Measurements from ENCODE around the gene SUSD6.

Gene SUSD6

DNA sequence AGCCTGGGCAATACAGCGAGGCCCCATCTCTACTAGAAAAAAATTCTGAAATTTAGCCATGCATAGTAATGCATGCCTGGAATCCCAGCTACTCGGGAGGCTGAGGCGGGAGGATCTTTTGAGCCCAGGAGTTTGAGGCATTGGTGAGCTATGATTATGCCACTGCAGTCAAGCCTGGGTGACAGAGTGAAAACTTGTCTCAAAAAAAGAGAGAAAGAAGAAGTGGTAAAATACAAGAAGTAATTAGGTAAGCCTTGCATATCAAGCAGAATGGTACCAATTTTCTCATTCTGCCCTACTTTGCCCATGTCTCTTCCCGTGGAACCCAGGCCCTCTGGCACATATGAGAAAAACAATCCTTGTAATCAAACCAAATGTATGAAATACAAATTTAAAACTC, 70.7 kb downstream of the SUSD6 start:
- Histone ChIP-seq H3K4me1 (ENCODE audit: insufficient read depth, insufficient read length) (no peaks in the 10 kb centered on the region), H3K9me3 (ENCODE audit: insufficient read depth, low read length) (no peaks in the 10 kb centered on the region), H3K36me3 (ENCODE audit: insufficient read depth, insufficient read length, low read length) (no peaks in the 10 kb centered on the region), H3K27me3 (ENCODE audit: insufficient read depth, insufficient read length) (no peaks in the 10 kb centered on the region), H3K9ac (ENCODE audit: insufficient read length, low read depth) (no peak overlapping the region), H3K4me3 (ENCODE audit: insufficient read length, low read depth) (no peak overlapping the region)
- TF ChIP-seq YY1 (IDR thresholded peaks at IDR 0.05; ENCODE audit: insufficient read depth, insufficient read length) (no peak), ZNF274 (IDR thresholded peaks at IDR 0.05; ENCODE audit: low read depth, low read length) (no peak), SUZ12 (IDR thresholded peaks at IDR 0.05; ENCODE audit: extremely low read depth, insufficient read depth, insufficient read length) (no peak)
- DNase-seq (ENCODE audit: low read depth, low spot score) = no peak

DNA sequence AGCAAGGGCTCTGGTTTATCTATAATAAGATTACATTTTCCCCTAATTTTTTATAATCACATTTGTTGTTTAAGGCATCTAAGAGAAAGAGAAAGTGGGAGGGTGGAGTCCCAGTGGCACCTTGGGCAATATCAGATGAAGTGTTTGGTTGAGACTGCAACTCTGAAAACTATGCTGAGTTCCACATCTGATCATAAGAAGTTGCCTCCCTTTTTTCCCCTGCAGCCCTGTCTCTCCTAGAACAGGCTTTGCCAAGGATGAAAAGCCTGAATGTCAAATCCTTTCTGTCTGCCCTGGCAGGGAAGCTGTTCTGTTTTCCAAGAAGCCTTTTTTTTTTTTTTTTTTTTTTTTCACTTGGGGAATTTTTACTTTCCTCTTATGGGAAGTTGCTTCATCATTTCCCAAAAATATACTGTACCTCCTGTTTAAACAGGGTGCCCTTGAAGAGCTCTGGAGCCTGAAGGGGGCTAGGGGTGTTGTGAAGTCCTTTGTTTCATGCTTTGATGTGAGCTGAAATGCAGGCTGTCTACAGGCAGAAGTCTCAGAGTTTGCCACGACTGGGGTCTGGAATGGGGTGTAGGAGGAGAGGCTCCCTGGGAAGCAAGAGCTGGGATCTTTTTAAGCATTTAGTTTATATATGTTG, 71.3 kb downstream of the SUSD6 start:
- Histone ChIP-seq H3K4me1 (ENCODE audit: insufficient read depth, insufficient read length) (no peaks in the 10 kb centered on the region), H3K27me3 (ENCODE audit: insufficient read depth, insufficient read length) (no peaks in the 10 kb centered on the region), H3K4me3 (ENCODE audit: insufficient read length, low read depth) (no peak overlapping the region), H3K9me3 (ENCODE audit: insufficient read depth, low read length) (no peaks in the 10 kb centered on the region), H3K9ac (ENCODE audit: insufficient read length, low read depth) (no peak overlapping the region), H3K36me3 (ENCODE audit: insufficient read depth, insufficient read length, low read length) (no peaks in the 10 kb centered on the region)
- no peak for DNase-seq (ENCODE audit: low read depth, low spot score)
- TF ChIP-seq ZNF274 (IDR thresholded peaks at IDR 0.05; ENCODE audit: low read depth, low read length) = no peak
- TF ChIP-seq SUZ12 (IDR thresholded peaks at IDR 0.05; ENCODE audit: extremely low read depth, insufficient read depth, insufficient read length) = no peak
- no peak for TF ChIP-seq YY1 (IDR thresholded peaks at IDR 0.05; ENCODE audit: insufficient read depth, insufficient read length)

DNA sequence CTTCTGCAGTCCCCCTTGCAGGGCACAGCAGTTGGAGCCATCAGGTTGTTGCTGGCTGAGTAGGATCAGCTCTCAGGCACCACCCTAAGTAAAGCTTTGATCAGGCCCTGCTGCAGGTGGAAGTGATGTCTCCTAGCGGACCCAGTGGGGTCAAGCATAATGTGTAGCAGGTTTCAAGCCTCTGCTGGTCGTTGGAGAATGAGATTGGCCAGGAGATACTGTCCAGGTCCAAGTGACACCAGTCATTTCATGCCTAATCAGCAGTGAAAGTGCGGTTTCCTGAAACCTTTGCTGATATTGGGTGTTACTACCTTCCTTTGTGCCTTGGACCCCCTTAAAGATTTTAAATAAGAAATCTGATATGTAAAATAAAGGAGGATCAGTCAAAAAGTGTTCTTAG, 72.6 kb downstream of the SUSD6 start:
- no peaks in the 10 kb centered on the region for H3K36me3 ChIP-seq (ENCODE audit: insufficient read depth, insufficient read length, low read length)
- no peaks in the 10 kb centered on the region for H3K9me3 ChIP-seq (ENCODE audit: insufficient read depth, low read length)
- H3K4me1 ChIP-seq (ENCODE audit: insufficient read depth, insufficient read length) = no peaks in the 10 kb centered on the region
- DNase-seq (ENCODE audit: low read depth, low spot score) = no peak
- no peak overlapping the region for H3K4me3 ChIP-seq (ENCODE audit: insufficient read length, low read depth)
- TF ChIP-seq SUZ12 (IDR thresholded peaks at IDR 0.05; ENCODE audit: extremely low read depth, insufficient read depth, insufficient read length) (no peak), YY1 (IDR thresholded peaks at IDR 0.05; ENCODE audit: insufficient read depth, insufficient read length) (no peak), ZNF274 (IDR thresholded peaks at IDR 0.05; ENCODE audit: low read depth, low read length) (no peak)
- H3K27me3 ChIP-seq (ENCODE audit: insufficient read depth, insufficient read length) = no peaks in the 10 kb centered on the region
- no peak overlapping the region for H3K9ac ChIP-seq (ENCODE audit: insufficient read length, low read depth)

DNA sequence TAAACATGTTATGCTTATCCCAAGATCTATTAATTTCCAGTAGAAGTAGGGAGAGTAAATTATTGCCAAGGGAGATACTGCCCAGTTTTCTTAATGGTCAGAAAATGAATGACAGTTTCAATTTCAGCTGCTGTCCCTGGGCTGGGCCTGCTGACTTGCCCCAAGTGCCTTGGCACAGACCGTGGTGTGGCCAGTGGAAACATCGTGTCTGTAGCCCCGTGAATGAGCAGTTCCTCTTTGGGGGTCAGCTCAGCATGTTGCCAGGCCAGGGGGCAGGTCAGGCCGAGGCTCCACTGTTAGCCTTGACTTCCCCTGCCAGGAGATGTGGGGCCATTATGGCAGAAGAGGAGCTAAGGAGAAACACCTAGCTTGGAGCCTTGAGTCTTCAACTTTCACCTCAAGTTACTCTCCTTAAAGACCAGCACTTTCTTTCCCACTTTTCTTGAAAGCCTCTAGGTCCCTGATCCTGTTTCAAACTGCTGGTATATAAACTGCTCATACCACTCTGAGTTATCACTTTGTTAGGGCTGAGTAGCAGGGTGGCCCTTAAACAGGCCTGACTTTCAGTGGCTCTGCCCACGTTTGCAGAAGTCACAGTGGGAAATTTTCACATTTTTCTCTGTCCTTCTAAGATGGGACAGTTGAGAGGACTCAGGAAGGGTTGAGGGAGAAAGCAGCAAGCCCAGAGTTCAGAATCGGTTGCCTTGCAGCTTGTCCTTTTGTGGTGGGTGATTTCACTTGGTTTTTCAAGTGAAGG, 73.2 kb downstream of the SUSD6 start:
- H3K27me3 ChIP-seq (ENCODE audit: insufficient read depth, insufficient read length) = no peaks in the 10 kb centered on the region
- H3K36me3 ChIP-seq (ENCODE audit: insufficient read depth, insufficient read length, low read length) = no peaks in the 10 kb centered on the region
- no peaks in the 10 kb centered on the region for H3K9me3 ChIP-seq (ENCODE audit: insufficient read depth, low read length)
- H3K9ac ChIP-seq (ENCODE audit: insufficient read length, low read depth) = no peak overlapping the region
- TF ChIP-seq YY1 (IDR thresholded peaks at IDR 0.05; ENCODE audit: insufficient read depth, insufficient read length) (no peak), ZNF274 (IDR thresholded peaks at IDR 0.05; ENCODE audit: low read depth, low read length) (no peak), SUZ12 (IDR thresholded peaks at IDR 0.05; ENCODE audit: extremely low read depth, insufficient read depth, insufficient read length) (no peak)
- H3K4me3 ChIP-seq (ENCODE audit: insufficient read length, low read depth) = no peak overlapping the region
- H3K4me1 ChIP-seq (ENCODE audit: insufficient read depth, insufficient read length) = no peaks in the 10 kb centered on the region
- DNase-seq (ENCODE audit: low read depth, low spot score) = no peak

DNA sequence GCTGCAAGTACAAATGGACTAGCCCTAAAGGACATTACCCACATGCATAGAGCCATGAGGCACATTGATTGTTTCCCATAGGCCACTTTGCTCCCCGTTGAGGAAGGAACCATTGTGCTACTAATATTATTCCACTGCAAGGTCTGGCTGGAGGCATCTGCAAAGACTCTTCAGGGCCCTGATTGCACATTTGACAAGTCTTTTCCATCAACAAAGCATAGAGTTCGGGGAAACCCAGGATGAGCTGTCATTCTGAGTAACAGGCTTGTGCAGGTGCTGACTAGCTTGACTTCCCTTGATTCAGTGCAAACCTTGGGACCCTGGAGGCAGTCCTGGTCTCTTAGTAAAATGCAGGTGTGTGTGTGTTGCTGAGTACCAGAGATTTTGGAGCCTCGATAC, 73.8 kb downstream of the SUSD6 start:
- Histone ChIP-seq H3K27me3 (ENCODE audit: insufficient read depth, insufficient read length) (no peaks in the 10 kb centered on the region), H3K4me1 (ENCODE audit: insufficient read depth, insufficient read length) (no peaks in the 10 kb centered on the region), H3K9me3 (ENCODE audit: insufficient read depth, low read length) (no peaks in the 10 kb centered on the region), H3K4me3 (ENCODE audit: insufficient read length, low read depth) (no peak overlapping the region), H3K9ac (ENCODE audit: insufficient read length, low read depth) (no peak overlapping the region), H3K36me3 (ENCODE audit: insufficient read depth, insufficient read length, low read length) (no peaks in the 10 kb centered on the region)
- TF ChIP-seq ZNF274 (IDR thresholded peaks at IDR 0.05; ENCODE audit: low read depth, low read length) (no peak), YY1 (IDR thresholded peaks at IDR 0.05; ENCODE audit: insufficient read depth, insufficient read length) (no peak)
- DNase-seq (ENCODE audit: low read depth, low spot score) = no peak

DNA sequence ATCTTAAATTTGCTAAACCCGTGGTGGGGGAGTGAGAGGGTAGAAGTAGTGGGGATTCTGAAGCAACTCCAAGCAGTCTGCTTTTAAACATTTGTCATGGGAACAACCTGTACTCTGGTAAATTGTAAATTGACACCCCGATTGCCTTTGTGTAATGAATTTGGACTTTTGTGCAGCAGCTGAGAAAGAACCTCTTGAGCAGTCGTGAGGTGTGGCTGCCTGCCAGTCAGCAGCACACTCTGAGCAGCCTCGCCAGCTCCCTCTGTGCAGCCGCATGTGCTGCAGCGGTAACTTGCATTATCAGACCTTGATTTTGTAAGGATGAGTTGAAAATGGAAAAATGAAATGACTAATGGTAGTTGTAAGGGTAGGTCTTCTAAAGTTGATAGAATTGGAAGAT, 74.3 kb downstream of the SUSD6 start:
- Histone ChIP-seq H3K4me1 (ENCODE audit: insufficient read depth, insufficient read length) (no peaks in the 10 kb centered on the region), H3K9ac (ENCODE audit: insufficient read length, low read depth) (no peak overlapping the region)
- DNase-seq (ENCODE audit: low read depth, low spot score) = no peak

DNA sequence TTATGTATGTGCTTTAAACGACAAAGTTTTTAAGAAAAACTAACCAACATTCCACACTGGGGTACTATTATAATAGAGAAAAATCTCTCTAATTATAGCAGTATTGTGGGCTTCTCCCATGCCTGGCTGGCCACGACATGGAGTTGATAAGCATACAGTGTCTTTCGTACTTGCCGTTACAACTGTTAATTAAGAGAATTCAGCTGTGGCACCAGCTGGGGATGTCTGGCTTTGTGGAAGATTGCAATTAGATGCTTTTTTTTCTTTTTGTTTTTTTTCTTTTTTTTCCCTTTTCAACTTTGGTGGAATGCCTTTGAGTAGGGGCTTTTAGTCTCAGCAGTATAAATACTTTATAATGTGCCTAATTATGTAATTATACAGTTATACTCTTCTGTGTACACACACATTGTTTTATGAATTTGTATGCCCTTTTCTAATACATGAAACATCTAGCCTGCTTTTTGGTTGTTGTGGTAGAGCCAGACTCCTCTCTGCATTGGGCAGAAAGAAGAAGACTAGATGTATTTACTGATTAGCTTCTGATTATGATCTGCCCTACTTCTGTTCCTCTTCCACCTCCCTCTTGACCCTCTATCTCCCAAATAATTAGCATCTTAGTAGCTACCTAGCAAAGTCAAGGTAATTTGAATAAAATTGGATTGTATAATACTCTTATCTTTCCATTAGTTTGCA, 76.4 kb downstream of the SUSD6 start:
- no peaks in the 10 kb centered on the region for H3K36me3 ChIP-seq (ENCODE audit: insufficient read depth, insufficient read length, low read length)
- TF ChIP-seq ZNF274 (IDR thresholded peaks at IDR 0.05; ENCODE audit: low read depth, low read length) (no peak), YY1 (IDR thresholded peaks at IDR 0.05; ENCODE audit: insufficient read depth, insufficient read length) (no peak)
- DNase-seq (ENCODE audit: low read depth, low spot score) = no peak
- no peaks in the 10 kb centered on the region for H3K4me1 ChIP-seq (ENCODE audit: insufficient read depth, insufficient read length)
- no peaks in the 10 kb centered on the region for H3K9me3 ChIP-seq (ENCODE audit: insufficient read depth, low read length)
- no peak overlapping the region for H3K4me3 ChIP-seq (ENCODE audit: insufficient read length, low read depth)
- no peaks in the 10 kb centered on the region for H3K27me3 ChIP-seq (ENCODE audit: insufficient read depth, insufficient read length)
- H3K9ac ChIP-seq (ENCODE audit: insufficient read length, low read depth) = no peak overlapping the region

More for the DNA sequence above, 74.3 kb downstream of the SUSD6 start:
- Histone ChIP-seq H3K9me3 (ENCODE audit: insufficient read depth, low read length) (no peaks in the 10 kb centered on the region), H3K36me3 (ENCODE audit: insufficient read depth, insufficient read length, low read length) (no peaks in the 10 kb centered on the region), H3K27me3 (ENCODE audit: insufficient read depth, insufficient read length) (no peaks in the 10 kb centered on the region), H3K4me3 (ENCODE audit: insufficient read length, low read depth) (no peak overlapping the region)
- TF ChIP-seq ZNF274 (IDR thresholded peaks at IDR 0.05; ENCODE audit: low read depth, low read length) = no peak
- TF ChIP-seq YY1 (IDR thresholded peaks at IDR 0.05; ENCODE audit: insufficient read depth, insufficient read length) = no peak
- no peak for TF ChIP-seq SUZ12 (IDR thresholded peaks at IDR 0.05; ENCODE audit: extremely low read depth, insufficient read depth, insufficient read length)

All from NT2/D1 (cell line).